HepG2 (cell line): ENCODE measurements around the gene HLA-DPA1.

ENCODE experiments used
- MAFK ChIP-seq, 2 experiments: IDR thresholded peaks in 1 of 2; conservative IDR thresholded peaks in 1 of 2; 2 replicates each; pipeline ENCODE4 v1.6.1; 2011; ENCODE audit warnings: improper control_type of control experiment in 2 of 2, low read length in 2 of 2
- POLR2G ChIP-seq: fragments of 200-400 bp; formaldehyde crosslinking; IDR thresholded peaks from 2 replicates; pipeline ENCODE4 v1.6.1; 2018; ENCODE audit warnings: mild to moderate bottlenecking, low read depth, low read length, moderate library complexity
- THYN1 ChIP-seq: sonication (generic); formaldehyde crosslinking; IDR thresholded peaks from 2 replicates; pipeline ENCODE4 v1.8.1; 2023; ENCODE audit warnings: low read depth, mild to moderate bottlenecking, moderate library complexity, missing genetic modification reagents, borderline replicate concordance
- ZNF121 ChIP-seq: sonication (generic); formaldehyde crosslinking; IDR thresholded peaks from 2 replicates; pipeline ENCODE4 v1.5.0; 2020; ENCODE audit warnings: mild to moderate bottlenecking, missing genetic modification reagents
- ZNF768 ChIP-seq: sonication (generic); formaldehyde crosslinking; IDR thresholded peaks from 2 replicates; pipeline ENCODE4 v1.4.0; 2020; ENCODE audit warnings: missing genetic modification reagents
- TF ChIP-seq, protein P1 (sequence below): sonication (generic); formaldehyde crosslinking; IDR thresholded peaks from 2 replicates; pipeline ENCODE4 v1.5.0; 2020; ENCODE audit warnings: mild to moderate bottlenecking, missing genetic modification reagents, moderate library complexity
- TF ChIP-seq, protein P2 (sequence below): conservative IDR thresholded peaks from 2 replicates; pipeline ENCODE4 v1.6.1; 2018; ENCODE audit warnings: missing genetic modification reagents

DNA sequence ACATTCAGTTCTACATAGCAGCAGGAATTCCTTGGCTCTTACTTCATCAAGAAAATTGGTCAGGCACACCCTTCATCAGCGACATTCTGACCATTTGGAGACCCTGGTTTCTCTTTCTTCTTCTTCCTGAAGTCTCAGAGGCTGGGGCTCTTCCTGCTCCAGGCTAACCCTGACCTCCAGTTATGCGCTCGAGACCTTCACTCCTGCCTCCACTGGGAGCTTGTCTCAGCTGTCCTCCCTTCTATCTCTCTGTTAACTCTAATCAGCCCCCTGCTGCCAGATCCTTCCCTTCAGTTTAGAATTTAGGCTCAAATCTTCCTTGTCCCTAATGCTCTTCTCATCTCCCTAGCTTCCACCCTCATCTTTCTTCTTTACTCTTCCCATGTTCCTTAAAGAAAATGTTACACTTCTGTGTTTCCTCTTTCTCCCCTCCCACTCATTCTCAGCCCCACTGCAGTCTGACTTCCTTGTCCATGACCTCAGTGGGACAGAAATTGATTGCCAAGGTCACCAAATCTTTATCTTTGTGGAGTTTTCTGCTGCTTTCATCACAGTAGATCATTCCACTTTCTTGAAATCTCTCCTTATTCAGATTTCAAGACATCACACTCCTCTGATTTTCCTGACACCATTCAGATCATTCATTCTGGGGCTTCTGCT lies 55.6 kb downstream of the HLA-DPA1 start:
- no peak for TF ChIP-seq THYN1 (CRISPR knock-in tag)
- TF ChIP-seq, protein P1, sequence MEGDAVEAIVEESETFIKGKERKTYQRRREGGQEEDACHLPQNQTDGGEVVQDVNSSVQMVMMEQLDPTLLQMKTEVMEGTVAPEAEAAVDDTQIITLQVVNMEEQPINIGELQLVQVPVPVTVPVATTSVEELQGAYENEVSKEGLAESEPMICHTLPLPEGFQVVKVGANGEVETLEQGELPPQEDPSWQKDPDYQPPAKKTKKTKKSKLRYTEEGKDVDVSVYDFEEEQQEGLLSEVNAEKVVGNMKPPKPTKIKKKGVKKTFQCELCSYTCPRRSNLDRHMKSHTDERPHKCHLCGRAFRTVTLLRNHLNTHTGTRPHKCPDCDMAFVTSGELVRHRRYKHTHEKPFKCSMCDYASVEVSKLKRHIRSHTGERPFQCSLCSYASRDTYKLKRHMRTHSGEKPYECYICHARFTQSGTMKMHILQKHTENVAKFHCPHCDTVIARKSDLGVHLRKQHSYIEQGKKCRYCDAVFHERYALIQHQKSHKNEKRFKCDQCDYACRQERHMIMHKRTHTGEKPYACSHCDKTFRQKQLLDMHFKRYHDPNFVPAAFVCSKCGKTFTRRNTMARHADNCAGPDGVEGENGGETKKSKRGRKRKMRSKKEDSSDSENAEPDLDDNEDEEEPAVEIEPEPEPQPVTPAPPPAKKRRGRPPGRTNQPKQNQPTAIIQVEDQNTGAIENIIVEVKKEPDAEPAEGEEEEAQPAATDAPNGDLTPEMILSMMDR = no peak
- no peak for TF ChIP-seq MAFK (conservative IDR thresholded peaks at IDR 0.05 in 1 of 2, IDR thresholded peaks at IDR 0.05 in 1 of 2; ENCODE audit: low read length in 2 of 2)
- TF ChIP-seq ZNF768 (CRISPR knock-in tag) = no peak
- TF ChIP-seq, protein P2, sequence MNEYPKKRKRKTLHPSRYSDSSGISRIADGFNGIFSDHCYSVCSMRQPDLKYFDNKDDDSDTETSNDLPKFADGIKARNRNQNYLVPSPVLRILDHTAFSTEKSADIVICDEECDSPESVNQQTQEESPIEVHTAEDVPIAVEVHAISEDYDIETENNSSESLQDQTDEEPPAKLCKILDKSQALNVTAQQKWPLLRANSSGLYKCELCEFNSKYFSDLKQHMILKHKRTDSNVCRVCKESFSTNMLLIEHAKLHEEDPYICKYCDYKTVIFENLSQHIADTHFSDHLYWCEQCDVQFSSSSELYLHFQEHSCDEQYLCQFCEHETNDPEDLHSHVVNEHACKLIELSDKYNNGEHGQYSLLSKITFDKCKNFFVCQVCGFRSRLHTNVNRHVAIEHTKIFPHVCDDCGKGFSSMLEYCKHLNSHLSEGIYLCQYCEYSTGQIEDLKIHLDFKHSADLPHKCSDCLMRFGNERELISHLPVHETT = no peak
- no peak for TF ChIP-seq POLR2G
- TF ChIP-seq ZNF121 (CRISPR knock-in tag) = no peak
